Measurements from ENCODE around the gene HOXA10.

The HOXA10 gene

GRCh38 chr7:27203964-27204594, 30.0 kb upstream of the HOXA10 start:
- no peak for DNase-seq (ENCODE audit: low spot score)

- no peak for DNase-seq (ENCODE audit: low spot score)
Measured at GRCh38 chr7:27203365-27203953, 29.3 kb upstream of the HOXA10 start.

- no peak for DNase-seq (ENCODE audit: low spot score)
Measured at GRCh38 chr7:27202862-27203134, 28.7 kb upstream of the HOXA10 start.

- DNase-seq (ENCODE audit: low spot score): no peak
Measured at GRCh38 chr7:27202018-27202861, 28.1 kb upstream of the HOXA10 start.

GRCh38 chr7:27201580-27202017, 27.5 kb upstream of the HOXA10 start:
- no peak for DNase-seq (ENCODE audit: low spot score)

- peak; percentile 63 for DNase-seq (ENCODE audit: low spot score)
Measured at GRCh38 chr7:27200761-27201579, 26.9 kb upstream of the HOXA10 start.

GRCh38 chr7:27199849-27200760, 26.0 kb upstream of the HOXA10 start, which contains the start of gene HOXA13:
Gene HOXA13 (minus strand): TSS chr7:27200091. CDS start chr7:27200077, 14 bp downstream.
- DNase-seq (ENCODE audit: low spot score): no peak

- DNase-seq (ENCODE audit: low spot score): no peak
Measured at GRCh38 chr7:27198871-27199801, 25.0 kb upstream of the HOXA10 start.

- DNase-seq (ENCODE audit: low spot score): no peak
Measured at GRCh38 chr7:27198138-27198841, 24.2 kb upstream of the HOXA10 start.

GRCh38 chr7:27197137-27198042, 23.3 kb upstream of the HOXA10 start:
- DNase-seq (ENCODE audit: low spot score): no peak

GRCh38 chr7:27196287-27196767, 22.2 kb upstream of the HOXA10 start:
- peak; percentile 86 for DNase-seq (ENCODE audit: low spot score)

- no peak for DNase-seq (ENCODE audit: low spot score)
Measured at GRCh38 chr7:27194686-27195379, 20.7 kb upstream of the HOXA10 start.

GRCh38 chr7:27194002-27194352, 19.9 kb upstream of the HOXA10 start:
- DNase-seq (ENCODE audit: low spot score): no peak

- no peak for DNase-seq (ENCODE audit: low spot score)
Measured at GRCh38 chr7:27193335-27194001, 19.3 kb upstream of the HOXA10 start.

GRCh38 chr7:27192546-27193334, 18.6 kb upstream of the HOXA10 start:
- DNase-seq (ENCODE audit: low spot score): no peak

- no peak for DNase-seq (ENCODE audit: low spot score)
Measured at GRCh38 chr7:27191833-27192545, 17.9 kb upstream of the HOXA10 start.

Data from pons (tissue), 1 donor.